K562 (cell line): ENCODE measurements around the gene RPH3AL. TPM values are rescaled to one million over a fixed set of nuclear protein-coding genes. Genes with fewer than 3 reads are reported as not detected.

ENCODE experiments used
- ATAC-seq: fragments of 200-7000 bp; cut with Tn5 transposase; 3 replicates; pipeline ENCODE4 v1.9.1; 2020; ENCODE audit warnings: moderate library complexity
- BruUV-seq: library from RNA; stranded (reverse); fragments of 400-500 nt; replicated peaks from 2 replicates; lab custom pipeline; 2021; lab: Mats Ljungman, UMichigan
- CTCF ChIA-PET: fragments of 300-600 bp; formaldehyde crosslinking; extraction: SDS; loops from one replicate; lab custom pipeline; 2021; ENCODE audit warnings: low intra/inter-chr PET ratio; lab: Yijun Ruan, JAX
- POLR2A ChIA-PET: fragments of 300-600, 350-650 bp; sonication (Branson Sonifier 250); formaldehyde crosslinking; extraction: SDS; loops from one replicate; lab custom pipeline; 2021; ENCODE audit warnings: antibody characterized with exemption, inconsistent platforms; lab: Yijun Ruan, JAX
- DNase-seq, 4 experiments: peaks; one replicate each; pipeline versions ENCODE4 v3.0.0 to v3.0.0-alpha.2; 2011 to 2018; ENCODE audit warnings: low spot score in 3 of 4, mixed read lengths in 3 of 4; ENCODE audit errors: extremely low read depth in 1 of 4
- FAIRE-seq: peaks from 2 replicates; lab custom pipeline; 2011; peaks lifted over from hg19 to GRCh38; lab: Jason Lieb, UNC
- H2AFZ ChIP-seq: 2 replicates; pipeline ENCODE4 v1.6.0; 2011; ENCODE audit warnings: low read depth, low read length, control low read depth, inconsistent platforms
- H3K27ac ChIP-seq: fragments of 200-600 bp; 3 replicates; pipeline ENCODE4 v1.8.0; 2011; ENCODE audit warnings: low read depth, mild to moderate bottlenecking, control low read depth, inconsistent platforms, low read length, moderate library complexity, mixed read lengths; ENCODE audit errors: extremely low read depth
- H3K27me3 ChIP-seq, 2 experiments: fragments of 300-600 bp in 1 of 2; 2 replicates in 1 of 2; 3 replicates in 1 of 2; pipeline versions ENCODE4 v1.6.0 to v1.8.0; 2011; ENCODE audit warnings: inconsistent platforms in 2 of 2, low read length in 2 of 2, mild to moderate bottlenecking in 1 of 2, mixed read lengths in 1 of 2, moderate library complexity in 1 of 2; ENCODE audit not compliant: control insufficient read depth in 2 of 2, insufficient read depth in 2 of 2
- H3K36me3 ChIP-seq: fragments of 300-600 bp; 3 replicates; pipeline ENCODE4 v1.8.0; 2011; ENCODE audit warnings: mild to moderate bottlenecking, low read length, inconsistent platforms; ENCODE audit not compliant: control insufficient read depth, insufficient read depth
- H3K4me1 ChIP-seq, 2 experiments: fragments of 200-600 bp in 1 of 2; replicated peaks in 1 of 2; 2 replicates in 1 of 2; 3 replicates in 1 of 2; pipeline versions ENCODE4 v1.5.1 to v1.8.0; 2011; ENCODE audit warnings: inconsistent platforms in 2 of 2, low read length in 2 of 2, mild to moderate bottlenecking in 1 of 2, mixed read lengths in 1 of 2, moderate library complexity in 1 of 2; ENCODE audit not compliant: control insufficient read depth in 2 of 2, insufficient read depth in 2 of 2
- H3K4me2 ChIP-seq: 2 replicates; pipeline ENCODE4 v1.6.1; 2011; ENCODE audit warnings: low read length, control low read depth, inconsistent platforms, mixed read lengths; ENCODE audit not compliant: insufficient read depth
- H3K4me3 ChIP-seq: fragments of 200-600 bp; sonication (generic), shearing (Covaris generic); 2 replicates; pipeline ENCODE4 v1.5.1; 2016; ENCODE audit warnings: control low read depth, inconsistent platforms
- H3K79me2 ChIP-seq: fragments of 200-600 bp; 3 replicates; pipeline ENCODE4 v1.8.0; 2011; ENCODE audit warnings: low read length, inconsistent platforms; ENCODE audit not compliant: control insufficient read depth, insufficient read depth
- H3K9ac ChIP-seq, 2 experiments: 2 replicates each; pipeline versions ENCODE4 v1.6.0 to v1.6.1; 2011; ENCODE audit warnings: low read depth in 2 of 2, low read length in 2 of 2, control low read depth in 1 of 2, inconsistent platforms in 1 of 2, mild to moderate bottlenecking in 1 of 2, mixed read lengths in 1 of 2; ENCODE audit not compliant: insufficient read depth in 1 of 2
- H3K9me1 ChIP-seq: one replicate; pipeline ENCODE4 v1.6.0; 2011; ENCODE audit warnings: inconsistent platforms, mild to moderate bottlenecking, low read length, moderate library complexity; ENCODE audit not compliant: control insufficient read depth, insufficient read depth
- H3K9me3 ChIP-seq: replicated peaks from 2 replicates; pipeline ENCODE4 v1.5.1; 2011; ENCODE audit warnings: low read depth, low read length, inconsistent platforms; ENCODE audit not compliant: control insufficient read depth, insufficient read depth
- H4K20me1 ChIP-seq: replicated peaks from 2 replicates; pipeline ENCODE4 v1.6.1; 2011; ENCODE audit warnings: low read length, inconsistent platforms, mixed read lengths; ENCODE audit not compliant: control insufficient read depth, insufficient read depth
- BRD4 ChIP-seq: fragments of 200-600 bp; sonication (generic); IDR thresholded peaks from 2 replicates; pipeline ENCODE4 v1.6.1; 2017; ENCODE audit warnings: inconsistent platforms
- ESRRA ChIP-seq: fragments of 450-650 bp; IDR thresholded peaks from 2 replicates; pipeline ENCODE4 v1.6.1; 2014; ENCODE audit warnings: low read depth, mild to moderate bottlenecking, moderate library complexity, borderline replicate concordance
- FOXM1 ChIP-seq, 2 experiments: fragments of 450-650 bp in 1 of 2; sonication (generic) in 1 of 2; formaldehyde crosslinking in 1 of 2; IDR thresholded peaks; 2 replicates each; pipeline versions ENCODE4 v1.6.1 to v1.9.0; 2017 to 2022; ENCODE audit warnings: low read depth in 2 of 2, mild to moderate bottlenecking in 2 of 2, missing genetic modification reagents in 1 of 2, moderate library complexity in 1 of 2
- HBP1 ChIP-seq: fragments of 450-650 bp; formaldehyde crosslinking; IDR thresholded peaks from 2 replicates; pipeline ENCODE4 v1.4.0; 2022; ENCODE audit warnings: missing genetic modification characterization
- HMGXB4 ChIP-seq: sonication (generic); formaldehyde crosslinking; IDR thresholded peaks from 2 replicates; pipeline ENCODE4 v1.8.1; 2023; ENCODE audit warnings: mild to moderate bottlenecking, missing genetic modification reagents
- MYC ChIP-seq, 2 experiments: fragments of 250-450 bp in 1 of 2; sonication (Bioruptor Pico) in 1 of 2; IDR thresholded peaks; 2 replicates each; pipeline versions ENCODE4 v1.5.1 to v1.6.1; 2012 to 2021; ENCODE audit warnings: low read depth in 2 of 2, borderline replicate concordance in 1 of 2, improper control_type of control experiment in 1 of 2, low read length in 1 of 2, mild to moderate bottlenecking in 1 of 2, moderate library complexity in 1 of 2
- NBN ChIP-seq: fragments of 450-650 bp; IDR thresholded peaks from 2 replicates; pipeline ENCODE4 v1.6.1; 2016; ENCODE audit warnings: low read depth, mild to moderate bottlenecking
- NR2C2 ChIP-seq, 2 experiments: fragments of 200-800 bp in 1 of 2; sonication (Bioruptor generic) in 1 of 2; sonication (generic) in 1 of 2; formaldehyde crosslinking in 1 of 2; IDR thresholded peaks; 2 replicates each; pipeline versions ENCODE4 v1.6.1 to v1.8.0; 2016 to 2022; ENCODE audit warnings: mild to moderate bottlenecking in 1 of 2, missing compliant biosample characterization in 1 of 2, missing genetic modification characterization in 1 of 2, missing genetic modification reagents in 1 of 2
- NR3C1 ChIP-seq: sonication (generic); formaldehyde crosslinking; IDR thresholded peaks from 2 replicates; pipeline ENCODE4 v1.8.1; 2022; ENCODE audit warnings: missing genetic modification reagents
- POLR2A ChIP-seq: fragments of 450-650 bp; conservative IDR thresholded peaks from 2 replicates; pipeline ENCODE4 v1.6.1; 2016
- POLR2AphosphoS5 ChIP-seq: IDR thresholded peaks from 2 replicates; pipeline ENCODE4 v1.6.1; 2011; ENCODE audit warnings: mild to moderate bottlenecking, low read depth, low read length, moderate library complexity; ENCODE audit not compliant: control insufficient read depth, insufficient read depth
- SNIP1 ChIP-seq: fragments of 450-650 bp; IDR thresholded peaks from 2 replicates; pipeline ENCODE4 v1.7.1; 2017; ENCODE audit warnings: low read depth, mild to moderate bottlenecking
- TAF9B ChIP-seq: fragments of 450-650 bp; IDR thresholded peaks from 2 replicates; pipeline ENCODE4 v1.6.1; 2018; ENCODE audit warnings: mild to moderate bottlenecking; ENCODE audit not compliant: partially characterized antibody
- TRIM24 ChIP-seq, 2 experiments: fragments of 450-650 bp; IDR thresholded peaks; 2 replicates each; pipeline ENCODE4 v1.6.1; 2016
- ZFP36 ChIP-seq: fragments of 150-350 bp; IDR thresholded peaks from 2 replicates; pipeline ENCODE4 v1.6.1; 2018; ENCODE audit warnings: low read length, low read depth; ENCODE audit not compliant: partially characterized antibody
- ZNF140 ChIP-seq: fragments of 250-450 bp; sonication (Bioruptor Pico); IDR thresholded peaks from 2 replicates; pipeline ENCODE4 v1.8.0; 2021; ENCODE audit warnings: moderate library complexity, mild to moderate bottlenecking, inconsistent platforms
- ZNF197 ChIP-seq: fragments of 200-800 bp; sonication (Bioruptor generic); IDR thresholded peaks from 2 replicates; pipeline ENCODE4 v1.6.1; 2016; ENCODE audit warnings: low read depth, missing genetic modification characterization, missing compliant biosample characterization
- ZNF224 ChIP-seq: sonication (generic); formaldehyde crosslinking; IDR thresholded peaks from 2 replicates; pipeline ENCODE4 v1.8.0; 2022; ENCODE audit warnings: mild to moderate bottlenecking, missing genetic modification reagents
- ZNF347 ChIP-seq: fragments of 450-650 bp; formaldehyde crosslinking; IDR thresholded peaks from 2 replicates; pipeline ENCODE4 v1.4.0; 2020; ENCODE audit warnings: low read depth, mild to moderate bottlenecking, moderate library complexity
- ZNF436 ChIP-seq: fragments of 250-450, 450-650 bp; sonication (Bioruptor Pico); formaldehyde crosslinking; IDR thresholded peaks from 2 replicates; pipeline ENCODE4 v1.7.0; 2020; ENCODE audit warnings: mild to moderate bottlenecking
- WGBS: fragments of 100-300 bp; shearing (Covaris generic); methylation state at CpG from one replicate; pipeline ENCODE4 v1.1.6; 2016; ENCODE audit warnings: low coverage, mixed read lengths; ENCODE audit not compliant: insufficient coverage; ENCODE audit errors: missing lambda C conversion rate; 5-methylcytosine and 5-hydroxymethylcytosine counted together
- in situ Hi-C: fragments of 300-500 bp; cut with MboI; formaldehyde crosslinking; loops from 4 replicates; pipeline ENCODE4 v1.15.0; 2018; ENCODE audit warnings: inconsistent platforms, mixed read lengths
- intact Hi-C: fragments of 100-400 bp; cut with micrococcal nuclease; formaldehyde crosslinking; loops from 2 replicates; pipeline ENCODE4 v1.14.2; 2022
- polyA plus RNA-seq, 8 experiments: library from polyadenylated mRNA; depleted of rRNA in 4 of 8; stranded (reverse) in 5 of 8; unstranded in 3 of 8; fragments of >200 nt; fragmentation: Nextera tagmentation in 2 of 8; fragmentation: Illumina TruSeq in 1 of 8; extraction: Ambion mirVana in 2 of 8; extraction: Trizol in 1 of 8; gene quantifications; 2 replicates each; pipeline versions ENCODE4 v1.2.1 to v1.2.3, GENCODE V29; 2011 to 2014; ENCODE audit warnings: inconsistent platforms in 1 of 8, missing spikeins in 1 of 8
- total RNA-seq, 7 experiments: library from RNA; depleted of rRNA in 6 of 7; stranded (reverse); fragments of >200 nt in 6 of 7; fragmentation: Illumina TruSeq in 2 of 7; extraction: Trizol in 2 of 7; gene quantifications; 2 replicates each; pipeline versions ENCODE4 v1.2.1 to v1.2.3, GENCODE V29; 2011 to 2021; ENCODE audit warnings: low replicate concordance in 1 of 7

The RPH3AL gene
- total and polyA plus RNA-seq, 9 of the 15 experiments (the other 6 are each of a cell fraction or from before 2014, with no cell fraction given) = 0.18 to 1.7 (median 0.39) TPM

DNA sequence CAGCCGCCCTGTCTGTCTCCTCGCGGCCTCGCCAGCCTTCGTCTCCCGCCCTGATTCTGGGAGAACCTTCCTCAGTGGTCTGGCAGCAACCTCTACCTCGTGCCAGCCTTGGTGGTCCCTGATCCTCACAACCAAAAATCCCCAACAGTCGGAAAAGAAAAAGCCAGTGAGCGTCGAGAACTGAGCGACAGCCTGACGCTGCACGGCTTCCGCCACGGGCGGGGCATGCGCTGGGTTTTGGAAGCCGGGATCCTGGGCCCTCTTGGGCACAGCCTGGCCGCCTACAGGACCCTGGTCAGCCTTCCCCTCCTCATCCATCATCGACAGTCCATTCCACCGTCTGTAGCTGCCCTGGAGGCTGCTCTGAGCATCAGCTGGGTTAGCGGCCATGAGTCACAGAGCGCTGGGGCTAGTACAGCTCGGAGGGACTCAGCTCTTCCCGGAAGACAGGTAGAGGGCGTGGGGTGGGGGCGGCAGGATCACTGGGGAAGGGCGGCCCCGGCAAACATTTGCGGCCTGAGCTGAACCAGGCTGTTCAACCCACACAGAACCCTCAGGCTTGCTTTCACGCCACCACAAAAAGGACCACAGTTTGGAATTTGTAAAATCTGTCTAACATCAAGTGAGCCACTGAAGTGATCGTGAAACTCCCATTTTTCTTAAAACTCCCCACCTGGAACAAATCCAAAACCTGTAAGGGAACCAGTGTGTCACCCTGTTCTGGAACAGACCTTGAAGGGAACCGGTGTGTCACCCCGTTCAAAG lies 115.8 kb downstream of the RPH3AL start:
- Histone ChIP-seq H3K36me3 (no peaks in the 10 kb centered on the region), H3K9me3 (no peaks in the 10 kb centered on the region), H3K4me3 (no peak overlapping the region), H3K9me1 (no peaks in the 10 kb centered on the region), H3K79me2 (no peaks in the 10 kb centered on the region), H3K9ac (no peak overlapping the region; a peak in 1 of 4 replicates), H3K27ac (no peak overlapping the region), H2AFZ (no peak overlapping the region), H3K4me1 (no peaks in the 10 kb centered on the region; a peak in 2 of 5 replicates), H3K4me2 (no peak overlapping the region), H4K20me1 (no peaks in the 10 kb centered on the region), H3K27me3 (peaks cover 3 to 23% of the 10 kb centered on the region in 2 experiments; a peak in 4 of 5 replicates)
- DNase-seq = no peak
- TF ChIP-seq NBN = no peak
- no peak for TF ChIP-seq TRIM24 (IDR thresholded peaks at IDR 0.05)
- TF ChIP-seq HMGXB4 (CRISPR knock-in tag) = no peak
- no peak for TF ChIP-seq ZNF140 (CRISPR knock-in tag)
- TF ChIP-seq SNIP1 = no peak
- no peak for TF ChIP-seq FOXM1 (IDR thresholded peaks at IDR 0.05; ENCODE audit: low read depth)
- no peak for TF ChIP-seq FOXM1 (CRISPR knock-in tag; IDR thresholded peaks at IDR 0.05; ENCODE audit: low read depth)
- TF ChIP-seq ESRRA = no peak
- no peak for TF ChIP-seq ZNF197 (CRISPR knock-in tag)
- no peak for TF ChIP-seq ZNF347 (CRISPR knock-in tag)
- TF ChIP-seq NR3C1 (CRISPR knock-in tag) = no peak
- TF ChIP-seq ZFP36 = no peak
- no peak for TF ChIP-seq POLR2A
- no peak for TF ChIP-seq ZNF224 (CRISPR knock-in tag)
- no peak for TF ChIP-seq ZNF436 (CRISPR knock-in tag)
- TF ChIP-seq TAF9B = no peak
- no peak for TF ChIP-seq BRD4
- TF ChIP-seq POLR2AphosphoS5 = no peak
- no peak for TF ChIP-seq HBP1 (CRISPR knock-in tag)
- no peak for TF ChIP-seq MYC (IDR thresholded peaks at IDR 0.05; ENCODE audit: low read depth, low read length)
- no peak for TF ChIP-seq MYC (CRISPR knock-in tag; IDR thresholded peaks at IDR 0.05; ENCODE audit: borderline replicate concordance, low read depth)
- no peak for TF ChIP-seq NR2C2 (CRISPR knock-in tag; IDR thresholded peaks at IDR 0.05)
- TF ChIP-seq NR2C2 (tag; IDR thresholded peaks at IDR 0.05) = no peak
- CTCF ChIA-PET = no interaction called here
- WGBS = 36% methylated on average over 17 of the region's 34 CpGs
- POLR2A ChIA-PET = no interaction called here
- no peak for ATAC-seq
- FAIRE-seq = no peak
- BruUV-seq = no TSS peak
- intact Hi-C loops (no loop called here), in situ Hi-C loops (no loop called here)
